ENCODE results near the gene SUMO3. TPM values are rescaled to one million over a fixed set of nuclear protein-coding genes. Genes with fewer than 3 reads are reported as not detected.

SUMO3 gene
- total RNA-seq, 1 donor from 2014 or later = 73.9 TPM

DNA sequence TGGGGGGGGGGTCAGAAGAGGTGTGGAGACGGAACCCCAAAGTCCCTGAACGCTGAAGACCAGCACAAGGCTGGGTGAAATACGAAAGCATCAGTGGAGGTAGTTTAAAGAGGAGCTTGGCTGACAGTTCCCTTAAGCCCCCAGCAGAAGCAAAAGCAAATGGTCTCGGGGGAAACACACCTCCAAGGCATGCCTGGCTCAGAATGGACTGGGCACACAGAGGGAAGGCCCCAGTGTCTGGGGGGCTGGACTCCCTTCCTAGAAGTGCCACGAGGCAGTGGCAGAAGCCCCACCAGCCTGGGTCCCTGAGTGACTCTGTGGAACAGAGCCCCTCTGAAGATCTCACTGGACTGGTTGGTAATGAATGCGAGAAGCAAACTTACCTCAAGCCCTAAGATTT, 60.1 kb downstream of the SUMO3 start:
- ATAC-seq (no peak), DNase-seq (ENCODE audit: missing footprints) (no peak)
- intact Hi-C loops (cut with DNase I) = no loop called here

DNA sequence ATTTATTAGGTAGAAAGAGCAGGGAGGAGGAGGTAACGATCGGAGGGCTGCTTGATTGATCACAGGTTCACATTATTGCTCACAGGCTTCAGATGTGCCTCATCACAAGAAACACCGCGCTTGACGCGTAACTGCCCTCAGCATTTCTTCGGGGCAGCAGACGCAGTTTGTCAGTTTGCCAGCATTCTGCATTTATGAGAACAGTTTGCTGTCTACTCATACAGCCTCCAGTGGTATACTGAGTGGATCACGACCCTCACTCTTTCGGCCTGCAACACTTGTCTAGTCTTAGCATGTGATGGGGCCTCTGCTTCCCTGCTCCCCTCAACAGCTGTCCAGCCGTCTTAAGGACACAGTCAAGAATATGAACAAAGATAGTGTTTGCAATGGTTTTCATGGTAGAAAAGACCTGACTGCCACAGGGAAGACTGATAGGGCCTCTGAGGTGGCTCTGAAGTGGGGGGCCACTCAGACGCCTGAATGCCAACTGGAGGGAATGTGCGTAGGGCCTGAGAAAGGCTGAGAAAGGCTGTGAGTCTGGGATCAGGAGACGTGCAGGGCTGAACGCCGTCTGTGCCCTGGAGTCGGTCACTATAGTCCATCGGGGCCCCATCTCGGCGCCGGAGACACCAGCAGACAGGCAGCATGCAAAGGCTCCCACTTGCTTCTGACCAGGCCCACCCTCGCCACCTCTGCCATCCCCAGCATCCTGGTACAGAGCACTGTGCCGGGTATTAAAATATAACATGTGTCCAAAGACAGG, 61.3 kb downstream of the SUMO3 start:
- intact Hi-C loops (cut with DNase I) = no loop called here

More for the DNA sequence above, 61.3 kb downstream of the SUMO3 start:
- no peak for ATAC-seq
- DNase-seq (ENCODE audit: missing footprints) = no peak

Other genes with a start within 250 kb of the SUMO3 start
- gene KRTAP10-4, start 244.3 kb downstream of the SUMO3 start, total RNA-seq = not detected
- not detected for gene KRTAP10-5, start 237.5 kb downstream of the SUMO3 start, total RNA-seq
- gene KRTAP10-6, start 225.6 kb downstream of the SUMO3 start, total RNA-seq = not detected
- gene KRTAP10-7, start 217.5 kb downstream of the SUMO3 start, total RNA-seq = not detected
- not detected for gene KRTAP10-8, start 206.0 kb downstream of the SUMO3 start, total RNA-seq
- gene KRTAP10-9, start 191.0 kb downstream of the SUMO3 start, total RNA-seq = not detected
- not detected for gene KRTAP10-10, start 180.7 kb downstream of the SUMO3 start, total RNA-seq
- gene KRTAP10-11, start 171.6 kb downstream of the SUMO3 start, total RNA-seq = not detected
- not detected for gene KRTAP12-4, start 163.4 kb downstream of the SUMO3 start, total RNA-seq
- not detected for gene KRTAP12-3, start 160.1 kb downstream of the SUMO3 start, total RNA-seq
- gene KRTAP12-2, start 151.1 kb downstream of the SUMO3 start, total RNA-seq = not detected
- not detected for gene KRTAP12-1, start 135.9 kb downstream of the SUMO3 start, total RNA-seq
- not detected for gene KRTAP10-12, start 120.9 kb downstream of the SUMO3 start, total RNA-seq
- 0.65 TPM for gene TSPEAR, start 106.5 kb downstream of the SUMO3 start, total RNA-seq
- 66.6 TPM for gene UBE2G2, start 16.2 kb downstream of the SUMO3 start, total RNA-seq
- gene PTTG1IP, start 55.6 kb upstream of the SUMO3 start, total RNA-seq = 160 TPM
- gene ITGB2, start 102.8 kb upstream of the SUMO3 start, total RNA-seq = 36.7 TPM
- 66.5 TPM for gene SLX9, start 122.0 kb upstream of the SUMO3 start, total RNA-seq